Measurements from ENCODE around the gene HINFP. TPM values are rescaled to one million over a fixed set of nuclear protein-coding genes. Genes with fewer than 3 reads are reported as not detected.
"Not testable (repeated sequence)": the region's sequence is repeated elsewhere in the genome, so short reads cannot be mapped to it uniquely, and the experiment has no call there.

HINFP gene
- total RNA-seq, 1 donor from 2014 or later = 38.5 TPM

DNA sequence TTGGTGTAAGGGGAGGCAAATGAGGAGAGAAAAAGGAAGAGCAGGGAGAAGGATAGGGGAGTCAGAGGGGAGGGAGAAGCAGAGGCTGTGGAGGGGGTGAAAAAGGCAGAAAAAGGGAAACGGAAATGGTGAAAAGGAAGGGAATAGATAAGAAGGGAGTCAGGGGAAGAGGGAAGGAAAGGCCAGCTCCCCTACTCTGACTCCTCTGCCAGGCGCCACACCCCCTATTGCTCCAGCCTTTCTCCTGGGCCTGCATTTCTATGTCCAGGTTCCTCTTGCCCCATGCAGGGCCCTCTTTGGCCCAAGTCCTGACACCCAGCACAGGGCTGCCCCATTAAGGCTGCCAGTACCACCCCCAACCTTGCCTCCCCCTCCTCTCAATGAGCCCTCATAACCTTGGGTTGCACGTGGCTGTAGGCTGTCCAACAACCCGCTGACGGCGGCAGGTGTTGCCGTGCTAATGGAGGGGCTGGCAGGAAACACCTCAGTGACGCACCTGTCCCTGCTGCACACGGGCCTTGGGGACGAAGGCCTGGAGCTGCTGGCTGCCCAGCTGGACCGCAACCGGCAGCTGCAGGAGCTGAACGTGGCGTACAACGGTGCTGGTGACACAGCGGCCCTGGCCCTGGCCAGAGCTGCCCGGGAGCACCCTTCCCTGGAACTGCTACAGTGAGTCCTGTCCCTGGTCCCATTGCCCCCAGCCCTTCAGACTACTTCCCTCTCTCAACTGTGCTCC lies 60.5 kb downstream of the HINFP start:
- H3K27me3 Mint-ChIP-seq (ENCODE audit: low read depth) = no peaks in the 10 kb centered on the region
- TF ChIP-seq, protein P1, sequence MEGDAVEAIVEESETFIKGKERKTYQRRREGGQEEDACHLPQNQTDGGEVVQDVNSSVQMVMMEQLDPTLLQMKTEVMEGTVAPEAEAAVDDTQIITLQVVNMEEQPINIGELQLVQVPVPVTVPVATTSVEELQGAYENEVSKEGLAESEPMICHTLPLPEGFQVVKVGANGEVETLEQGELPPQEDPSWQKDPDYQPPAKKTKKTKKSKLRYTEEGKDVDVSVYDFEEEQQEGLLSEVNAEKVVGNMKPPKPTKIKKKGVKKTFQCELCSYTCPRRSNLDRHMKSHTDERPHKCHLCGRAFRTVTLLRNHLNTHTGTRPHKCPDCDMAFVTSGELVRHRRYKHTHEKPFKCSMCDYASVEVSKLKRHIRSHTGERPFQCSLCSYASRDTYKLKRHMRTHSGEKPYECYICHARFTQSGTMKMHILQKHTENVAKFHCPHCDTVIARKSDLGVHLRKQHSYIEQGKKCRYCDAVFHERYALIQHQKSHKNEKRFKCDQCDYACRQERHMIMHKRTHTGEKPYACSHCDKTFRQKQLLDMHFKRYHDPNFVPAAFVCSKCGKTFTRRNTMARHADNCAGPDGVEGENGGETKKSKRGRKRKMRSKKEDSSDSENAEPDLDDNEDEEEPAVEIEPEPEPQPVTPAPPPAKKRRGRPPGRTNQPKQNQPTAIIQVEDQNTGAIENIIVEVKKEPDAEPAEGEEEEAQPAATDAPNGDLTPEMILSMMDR (conservative IDR thresholded peaks at IDR 0.05) = no peak
- H3K4me3 Mint-ChIP-seq = no peak overlapping the region
- H3K36me3 Mint-ChIP-seq (ENCODE audit: low read depth) = no peaks in the 10 kb centered on the region
- H3K4me1 Mint-ChIP-seq = peaks cover 16% of the 10 kb centered on the region
- H3K27ac Mint-ChIP-seq (ENCODE audit: unreplicated experiment) = peak overlapping the region; percentile 57
- H3K9me3 Mint-ChIP-seq = no peaks in the 10 kb centered on the region
- DNase-seq (ENCODE audit: low read depth, low spot score) = no peak

DNA sequence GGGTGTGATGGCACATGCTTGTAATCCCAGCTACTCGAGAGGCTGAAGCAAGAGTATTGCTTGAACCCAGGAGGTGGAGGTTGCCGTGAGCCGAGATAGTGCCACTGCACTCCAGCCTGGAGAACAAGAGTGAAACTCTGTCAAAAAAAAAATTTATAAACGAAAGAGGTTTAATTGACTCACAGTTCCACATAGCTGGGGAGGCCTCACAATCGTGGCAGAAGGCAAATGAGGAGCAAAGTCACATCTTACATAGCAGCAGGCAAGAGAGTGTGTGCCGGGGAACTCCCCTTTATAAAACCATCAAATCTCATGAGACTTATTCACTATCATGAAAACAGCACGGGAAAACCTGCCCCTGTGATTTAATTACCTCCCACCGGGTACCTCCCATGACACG lies 63.0 kb downstream of the HINFP start:
- not testable (repeated sequence) for H3K9me3 Mint-ChIP-seq; DNase-seq (ENCODE audit: low read depth, low spot score); H3K4me3 Mint-ChIP-seq; H3K4me1 Mint-ChIP-seq; H3K27me3 Mint-ChIP-seq (ENCODE audit: low read depth); H3K36me3 Mint-ChIP-seq (ENCODE audit: low read depth); H3K27ac Mint-ChIP-seq (ENCODE audit: unreplicated experiment)

Other genes starting within 250 kb of the HINFP start
- gene CXCR5, start 237.7 kb upstream of the HINFP start, total RNA-seq = not detected in 2 replicates
- 19.2 and 21.2 TPM in 2 replicates for gene BCL9L, start 195.7 kb upstream of the HINFP start, total RNA-seq
- not detected in 2 replicates for gene UPK2, start 165.3 kb upstream of the HINFP start, total RNA-seq
- not detected in 2 replicates for gene FOXR1, start 149.8 kb upstream of the HINFP start, total RNA-seq
- 32.5 and 35.1 TPM in 2 replicates for gene CENATAC, start 123.4 kb upstream of the HINFP start, total RNA-seq
- gene RPS25, start 103.2 kb upstream of the HINFP start, total RNA-seq = 1,203 and 1,208 TPM in 2 replicates
- gene TRAPPC4, start 102.8 kb upstream of the HINFP start, total RNA-seq = 88.1 and 90.1 TPM in 2 replicates
- gene SLC37A4, start 90.7 kb upstream of the HINFP start, total RNA-seq = 50.2 and 50.3 TPM in 2 replicates
- gene HYOU1, start 64.4 kb upstream of the HINFP start, total RNA-seq = 199 and 204 TPM in 2 replicates
- gene VPS11, start 53.8 kb upstream of the HINFP start, total RNA-seq = 30.6 and 35.4 TPM in 2 replicates
- 55.5 and 58.4 TPM in 2 replicates for gene HMBS, start 36.7 kb upstream of the HINFP start, total RNA-seq
- 48.8 and 49.5 TPM in 2 replicates for gene DPAGT1, start 19.7 kb upstream of the HINFP start, total RNA-seq
- 9.8 and 10.0 TPM in 2 replicates for gene C2CD2L, start 14.2 kb upstream of the HINFP start, total RNA-seq
- gene ABCG4, start 27.5 kb downstream of the HINFP start, total RNA-seq = 3.1 and 3.3 TPM in 2 replicates
- gene NLRX1, start 47.1 kb downstream of the HINFP start, total RNA-seq = 9.1 and 9.3 TPM in 2 replicates
- gene NHERF4, start 63.9 kb downstream of the HINFP start, total RNA-seq = 0.14 and 0.42 TPM in 2 replicates
- 43.5 and 44.1 TPM in 2 replicates for gene CBL, start 84.8 kb downstream of the HINFP start, total RNA-seq
- gene MCAM, start 195.6 kb downstream of the HINFP start, total RNA-seq = 61.6 and 66.7 TPM in 2 replicates
- gene RNF26, start 212.9 kb downstream of the HINFP start, total RNA-seq = 47.9 and 51.8 TPM in 2 replicates
- gene C1QTNF5, start 219.3 kb downstream of the HINFP start, total RNA-seq = 1.9 and 2.1 TPM in 2 replicates
- gene MFRP, start 225.1 kb downstream of the HINFP start, total RNA-seq = not detected in 2 replicates

All from neural crest cell (in vitro differentiated cells).